Measurements from ENCODE around the gene TP53I13.

TP53I13 gene

DNA sequence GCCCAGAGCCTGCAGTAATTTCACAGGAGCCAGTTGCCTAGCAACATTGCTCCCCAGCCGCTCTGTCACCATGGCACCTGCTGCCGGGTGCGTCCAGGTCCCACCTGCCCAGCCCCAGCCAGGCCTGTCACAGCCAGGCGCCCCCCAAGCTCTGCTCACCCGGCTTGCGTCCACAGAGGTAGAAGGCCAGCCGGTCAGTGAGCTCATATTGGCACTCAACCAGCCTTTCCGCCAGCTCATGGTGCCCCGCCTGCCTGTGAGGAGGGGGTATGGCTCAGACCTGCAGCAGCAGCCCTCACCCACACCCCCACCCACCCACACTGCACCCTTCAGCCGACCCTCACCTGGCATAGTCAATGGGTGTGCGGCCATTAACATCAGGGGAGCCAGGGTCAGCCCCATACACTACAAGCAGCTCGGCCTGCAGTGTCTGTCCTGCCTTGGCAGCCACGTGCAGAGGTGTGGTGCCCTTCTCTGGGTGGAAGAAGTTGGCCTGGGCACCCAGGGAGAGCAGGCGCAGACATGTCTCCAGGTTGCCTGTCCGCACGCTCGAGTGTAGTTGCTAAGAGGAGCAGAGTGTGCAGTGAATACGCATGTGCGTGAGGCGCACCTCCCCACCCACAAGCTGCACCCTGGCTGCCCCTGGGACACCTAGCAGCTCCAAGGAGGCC lies 13.2 kb downstream of the TP53I13 start:
- H3K9me3 ChIP-seq: no peaks in the 10 kb centered on the region
- no peak for TF ChIP-seq CTCF (IDR thresholded peaks at IDR 0.05)
- H3K4me3 ChIP-seq (ENCODE audit: low read depth in 1 of 2, low read length in 1 of 2): no peak overlapping the region
- H3K27me3 ChIP-seq: no peaks in the 10 kb centered on the region
- peaks cover 26% of the 10 kb centered on the region for H3K36me3 ChIP-seq
- H3K27ac ChIP-seq: no peak overlapping the region
- H3K4me1 ChIP-seq (ENCODE audit: control insufficient read depth in 1 of 2, insufficient read depth in 1 of 2, low read depth in 1 of 2, low read length in 1 of 2): peaks cover 10 to 12% of the 10 kb centered on the region in 2 experiments

GRCh38 chr17:29582254-29582765 lies 13.8 kb downstream of the TP53I13 start:
- no peak overlapping the region for H3K4me3 ChIP-seq (ENCODE audit: low read depth in 1 of 2, low read length in 1 of 2)
- no peak for TF ChIP-seq CTCF (IDR thresholded peaks at IDR 0.05)
- no peaks in the 10 kb centered on the region for H3K27me3 ChIP-seq

GRCh38 chr17:29582772-29583171 lies 14.3 kb downstream of the TP53I13 start:
- H3K4me3 ChIP-seq (ENCODE audit: low read depth in 1 of 2, low read length in 1 of 2): no peak overlapping the region
- no peak overlapping the region for H3K27ac ChIP-seq
- peaks cover 12% of the 10 kb centered on the region in 2 experiments for H3K4me1 ChIP-seq (ENCODE audit: control insufficient read depth in 1 of 2, insufficient read depth in 1 of 2, low read depth in 1 of 2, low read length in 1 of 2)
- H3K36me3 ChIP-seq: peaks cover 15% of the 10 kb centered on the region
- no peaks in the 10 kb centered on the region for H3K9me3 ChIP-seq
- H3K27me3 ChIP-seq: peaks cover under 1% of the 10 kb centered on the region
- no peak for TF ChIP-seq CTCF (IDR thresholded peaks at IDR 0.05)

More at GRCh38 chr17:29582254-29582765, 13.8 kb downstream of the TP53I13 start:
- Histone ChIP-seq H3K4me1 (ENCODE audit: control insufficient read depth in 1 of 2, insufficient read depth in 1 of 2, low read depth in 1 of 2, low read length in 1 of 2) (peaks cover 10 to 12% of the 10 kb centered on the region in 2 experiments), H3K27ac (no peak overlapping the region), H3K9me3 (no peaks in the 10 kb centered on the region), H3K36me3 (peaks cover 20% of the 10 kb centered on the region)

- TF ChIP-seq CTCF (IDR thresholded peaks at IDR 0.05): no peak
- Histone ChIP-seq H3K4me1 (ENCODE audit: control insufficient read depth in 1 of 2, insufficient read depth in 1 of 2, low read depth in 1 of 2, low read length in 1 of 2) (peaks cover 20% of the 10 kb centered on the region in 2 experiments), H3K27me3 (peaks cover 9% of the 10 kb centered on the region), H3K27ac (no peak overlapping the region), H3K4me3 (ENCODE audit: low read depth in 1 of 2, low read length in 1 of 2) (no peak overlapping the region), H3K36me3 (peaks cover 10% of the 10 kb centered on the region), H3K9me3 (no peaks in the 10 kb centered on the region)
Measured at GRCh38 chr17:29583324-29584248, 15.1 kb downstream of the TP53I13 start.

GRCh38 chr17:29584452-29585079 lies 16.1 kb downstream of the TP53I13 start:
- H3K27ac ChIP-seq: no peak overlapping the region
- H3K4me1 ChIP-seq (ENCODE audit: control insufficient read depth in 1 of 2, insufficient read depth in 1 of 2, low read depth in 1 of 2, low read length in 1 of 2): peaks cover 23% of the 10 kb centered on the region in 2 experiments
- H3K36me3 ChIP-seq: peaks cover 10% of the 10 kb centered on the region
- H3K27me3 ChIP-seq: peaks cover 12% of the 10 kb centered on the region
- H3K9me3 ChIP-seq: no peaks in the 10 kb centered on the region
- TF ChIP-seq CTCF (IDR thresholded peaks at IDR 0.05): no peak
- H3K4me3 ChIP-seq (ENCODE audit: low read depth in 1 of 2, low read length in 1 of 2): no peak overlapping the region
